Keratinocyte (primary cell): ENCODE results near the gene ATP2B1. TPM values are rescaled to one million over a fixed set of nuclear protein-coding genes. Genes with fewer than 3 reads are reported as not detected.

Experiments
- DNase-seq: peaks from one replicate; pipeline ENCODE4 v3.0.0-alpha.2; 2011; ENCODE audit warnings: low read depth, missing footprints, low spot score
- FAIRE-seq: peaks from 2 replicates; lab custom pipeline; 2011; peaks lifted over from hg19 to GRCh38; lab: Jason Lieb, UNC
- H2AFZ ChIP-seq: 2 replicates; pipeline ENCODE4 v1.6.0; 2012; ENCODE audit warnings: low read length, control low read depth, inconsistent platforms; ENCODE audit not compliant: control insufficient read depth
- H3K27ac ChIP-seq: 2 replicates; pipeline ENCODE4 v1.5.1; 2011; ENCODE audit warnings: low read length; ENCODE audit not compliant: control insufficient read depth, insufficient read depth
- H3K27me3 ChIP-seq: 3 replicates; pipeline ENCODE4 v1.6.0; 2011; ENCODE audit warnings: low read length; ENCODE audit not compliant: control insufficient read depth, insufficient read depth; ENCODE audit errors: extremely low read depth
- H3K36me3 ChIP-seq, 2 experiments: 2 replicates in 1 of 2; 3 replicates in 1 of 2; pipeline ENCODE4 v1.5.1; 2011; ENCODE audit warnings: low read length in 2 of 2, mild to moderate bottlenecking in 1 of 2; ENCODE audit not compliant: control insufficient read depth in 2 of 2, insufficient read depth in 2 of 2; ENCODE audit errors: extremely low read depth in 1 of 2
- H3K4me1 ChIP-seq: 3 replicates; pipeline ENCODE4 v1.5.1; 2011; ENCODE audit warnings: low read length; ENCODE audit not compliant: control insufficient read depth, insufficient read depth; ENCODE audit errors: extremely low read depth
- H3K4me2 ChIP-seq: 3 replicates; pipeline ENCODE4 v1.6.0; 2011; ENCODE audit warnings: low read depth, low read length; ENCODE audit not compliant: control insufficient read depth, insufficient read depth; ENCODE audit errors: extremely low read depth
- H3K4me3 ChIP-seq, 3 experiments: fragments of 200-600 bp in 1 of 3; sonication (generic) in 1 of 3; 2 replicates in 2 of 3; 3 replicates in 1 of 3; pipeline ENCODE4 v1.5.1; 2011 to 2016; ENCODE audit warnings: low read length in 3 of 3, mild to moderate bottlenecking in 3 of 3, control low read depth in 2 of 3, inconsistent platforms in 1 of 3, low read depth in 1 of 3, mixed read lengths in 1 of 3, mixed run types in 1 of 3, moderate library complexity in 1 of 3; ENCODE audit not compliant: control insufficient read depth in 2 of 3, insufficient read depth in 2 of 3; ENCODE audit errors: extremely low read depth in 1 of 3
- H3K79me2 ChIP-seq: 2 replicates; pipeline ENCODE4 v1.6.0; 2012; ENCODE audit warnings: low read length; ENCODE audit not compliant: control insufficient read depth, insufficient read depth
- H3K9ac ChIP-seq: 3 replicates; pipeline ENCODE4 v1.6.0; 2011; ENCODE audit warnings: low read length; ENCODE audit not compliant: control insufficient read depth, insufficient read depth; ENCODE audit errors: extremely low read depth
- H3K9me1 ChIP-seq: 3 replicates; pipeline ENCODE4 v1.6.0; 2011; ENCODE audit warnings: low read length; ENCODE audit not compliant: control insufficient read depth, insufficient read depth; ENCODE audit errors: extremely low read depth
- H3K9me3 ChIP-seq: 2 replicates; pipeline ENCODE4 v1.5.1; 2012; ENCODE audit warnings: low read depth, low read length; ENCODE audit not compliant: control insufficient read depth
- H4K20me1 ChIP-seq: 3 replicates; pipeline ENCODE4 v1.6.0; 2011; ENCODE audit warnings: low read length; ENCODE audit not compliant: control insufficient read depth, insufficient read depth; ENCODE audit errors: extremely low read depth
- CTCF ChIP-seq, 3 experiments: IDR thresholded peaks in 1 of 3; conservative IDR thresholded peaks in 1 of 3; optimal IDR thresholded peaks in 1 of 3; 2 replicates in 2 of 3; 3 replicates in 1 of 3; pipeline versions ENCODE3 to v1.5.1; 2011; ENCODE audit warnings: low read length in 3 of 3, mild to moderate bottlenecking in 3 of 3, moderate library complexity in 2 of 3, control low read depth in 1 of 3, inconsistent platforms in 1 of 3; ENCODE audit not compliant: insufficient read depth in 2 of 3; ENCODE audit errors: extremely low read depth in 1 of 3
- EZH2 ChIP-seq: IDR thresholded peaks from one replicate; pipeline ENCODE4 v1.6.1; 2012; ENCODE audit warnings: inconsistent platforms, mild to moderate bottlenecking, low read length, moderate library complexity
- dilution Hi-C: fragments of 300-500 bp; cut with MboI; formaldehyde crosslinking; loops from one replicate; pipeline ENCODE4 v1.7.0; 2020; ENCODE audit warnings: low sequenced_read_pairs; ENCODE audit not compliant: extremely low pct_ligation_motif_present
- polyA plus RNA-seq, 5 experiments: library from polyadenylated mRNA; depleted of rRNA in 3 of 5; stranded (reverse) in 3 of 5; stranded (forward) in 1 of 5; unstranded in 1 of 5; fragments of >200 nt; gene quantifications; 1 replicate in 1 of 5; 2 replicates in 3 of 5; 3 replicates in 1 of 5; pipeline versions ENCODE4 v1.2.1 to v1.2.3, GENCODE V29; 2011 to 2012; ENCODE audit warnings: missing spikeins in 2 of 5, low read depth in 1 of 5, low replicate concordance in 1 of 5

Gene ATP2B1
- polyA plus RNA-seq, 1 donor (not counting 4 experiments of a cell fraction or from before 2014, with no cell fraction given), result 24.6 TPM

DNA sequence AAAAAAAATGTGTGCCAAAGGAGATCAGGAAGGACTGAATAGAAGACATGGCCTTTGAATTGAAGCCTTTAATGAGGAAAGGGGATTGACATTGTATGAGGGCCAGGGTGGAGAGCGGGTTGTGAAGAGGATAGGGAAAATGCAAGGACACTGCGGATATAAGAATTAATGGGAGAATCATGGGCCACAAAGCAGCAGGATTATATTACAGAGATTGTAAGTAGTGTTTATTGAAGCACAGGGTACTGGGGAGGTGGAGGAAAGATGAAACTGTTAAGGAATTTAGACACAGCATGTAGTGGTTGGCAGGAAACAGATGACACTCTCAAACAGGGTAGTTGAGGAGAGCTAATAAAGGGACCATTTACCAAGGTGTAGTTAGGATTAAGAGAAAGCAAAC is 166.4 kb downstream of the ATP2B1 start:
- H4K20me1 ChIP-seq, result no peaks in the 10 kb centered on the region
- H2AFZ ChIP-seq, result no peak overlapping the region
- no peaks in the 10 kb centered on the region for H3K36me3 ChIP-seq
- H3K27me3 ChIP-seq, result no peaks in the 10 kb centered on the region
- no peak overlapping the region for H3K27ac ChIP-seq
- H3K4me3 ChIP-seq, result no peak overlapping the region
- no peaks in the 10 kb centered on the region for H3K9me3 ChIP-seq
- TF ChIP-seq EZH2 (no peak), CTCF (optimal IDR thresholded peaks at IDR 0.05 in 1 of 3, IDR thresholded peaks at IDR 0.05 in 1 of 3, conservative IDR thresholded peaks at IDR 0.05 in 1 of 3; ENCODE audit: extremely low read depth in 1 of 3, insufficient read depth in 2 of 3, low read length in 3 of 3) (no peak)
- H3K4me2 ChIP-seq, result no peak overlapping the region
- no peak overlapping the region for H3K9ac ChIP-seq
- H3K79me2 ChIP-seq, result no peaks in the 10 kb centered on the region
- H3K4me1 ChIP-seq, result peaks cover 5% of the 10 kb centered on the region
- dilution Hi-C loops, result no loop called here
- no peak for DNase-seq
- FAIRE-seq, result no peak
- no peaks in the 10 kb centered on the region for H3K9me1 ChIP-seq

- Histone ChIP-seq H3K27ac (no peak overlapping the region), H3K9me3 (no peaks in the 10 kb centered on the region)
Observed at GRCh38 chr12:89540586-89540985, 168.1 kb downstream of the ATP2B1 start.

More at GRCh38 chr12:89540586-89540985, 168.1 kb downstream of the ATP2B1 start:
- Histone ChIP-seq H2AFZ (no peak overlapping the region), H3K4me2 (no peak overlapping the region), H3K9ac (no peak overlapping the region), H3K4me1 (peaks cover 5% of the 10 kb centered on the region), H3K79me2 (no peaks in the 10 kb centered on the region), H4K20me1 (no peaks in the 10 kb centered on the region), H3K36me3 (no peaks in the 10 kb centered on the region), H3K27me3 (no peaks in the 10 kb centered on the region), H3K4me3 (no peak overlapping the region), H3K9me1 (no peaks in the 10 kb centered on the region)
- no peak for FAIRE-seq
- no peak for DNase-seq
- dilution Hi-C loops, result no loop called here
- no peak for TF ChIP-seq EZH2
